Upper lobe of left lung (tissue), 6 donors: ENCODE results near the gene GLI3. TPM values are rescaled to one million over a fixed set of nuclear protein-coding genes. Genes with fewer than 3 reads are reported as not detected.
"Not testable (repeated sequence)": the region's sequence is repeated elsewhere in the genome, so short reads cannot be mapped to it uniquely, and the experiment has no call there.

ENCODE experiments used
- ATAC-seq, 2 donors: fragments of 200-7000 bp; cut with Tn5 transposase; one replicate each; pipeline ENCODE4 v1.9.1; 2022; ENCODE audit warnings: mild to moderate bottlenecking in 2 of 2, moderate library complexity in 2 of 2; ENCODE audit not compliant: low FRiP score in 2 of 2
- DNase-seq, 2 donors: peaks; one replicate each; pipeline ENCODE4 v3.0.0-alpha.2; 2019 to 2020
- H3K27ac ChIP-seq, 4 donors: fragments of 200-600 bp; sonication (generic); one replicate each; pipeline ENCODE4 v1.5.1; 2016 to 2019
- H3K27me3 ChIP-seq, 4 donors: fragments of 200-600 bp; sonication (generic); one replicate each; pipeline ENCODE4 v1.5.1; 2017 to 2019
- H3K36me3 ChIP-seq, 4 donors: fragments of 200-600 bp; sonication (generic); one replicate each; pipeline ENCODE4 v1.5.1; 2016 to 2019
- H3K4me1 ChIP-seq, 4 donors: fragments of 200-600 bp; sonication (generic); one replicate each; pipeline ENCODE4 v1.5.1; 2018 to 2019
- H3K4me3 ChIP-seq, 4 donors: fragments of 200-600 bp; sonication (generic); one replicate each; pipeline ENCODE4 v1.5.1; 2017 to 2019; ENCODE audit warnings: mild to moderate bottlenecking in 2 of 4, moderate library complexity in 1 of 4
- H3K9me3 ChIP-seq, 4 donors: fragments of 200-600 bp; sonication (generic); one replicate each; pipeline ENCODE4 v1.5.1; 2018 to 2019
- EP300 ChIP-seq, 4 donors: sonication (generic); formaldehyde crosslinking; IDR thresholded peaks; one replicate each; pipeline ENCODE4 v1.5.1; 2017; ENCODE audit warnings: antibody characterized with exemption in 4 of 4, control low read depth in 2 of 4
- POLR2A ChIP-seq, 4 donors: fragments of 450-650 bp; IDR thresholded peaks; one replicate each; pipeline ENCODE4 v1.5.1; 2016 to 2017; ENCODE audit warnings: antibody characterized with exemption in 4 of 4, mild to moderate bottlenecking in 2 of 4
- POLR2AphosphoS5 ChIP-seq, 2 donors: sonication (generic); formaldehyde crosslinking; IDR thresholded peaks; one replicate each; pipeline ENCODE4 v1.5.1; 2017; ENCODE audit warnings: antibody characterized with exemption in 2 of 2
- WGBS, 2 donors: methylation state at CpG; one replicate each; pipeline ENCODE4 v1.1.5; 2017 to 2018; 5-methylcytosine and 5-hydroxymethylcytosine counted together
- total RNA-seq, 6 donors: library from RNA; depleted of rRNA in 4 of 6; stranded (reverse); fragments of >200 nt in 4 of 6; gene quantifications; one replicate each; pipeline versions ENCODE4 v1.1.0 to v1.2.1, GENCODE V29; 2016 to 2021
- TF ChIP-seq, protein P1 (sequence below), 6 experiments: fragments of 450-650 bp in 4 of 6; fragments of 200-600 bp in 2 of 6; sonication (generic) in 2 of 6; IDR thresholded peaks; one replicate each; pipeline ENCODE4 v1.5.1; 2016 to 2019; ENCODE audit warnings: antibody characterized with exemption in 6 of 6
- donor health status: DM: no; HTN: no; CAD: no; lungs with moderate emphysema.
- donor health status: DM: no; HTN: yes; CAD: no; lungs with severe emphysema.

The GLI3 gene
- total RNA-seq, 6 donors from 2014 or later, result 5.2 to 19.4 (median 14.9) TPM

DNA sequence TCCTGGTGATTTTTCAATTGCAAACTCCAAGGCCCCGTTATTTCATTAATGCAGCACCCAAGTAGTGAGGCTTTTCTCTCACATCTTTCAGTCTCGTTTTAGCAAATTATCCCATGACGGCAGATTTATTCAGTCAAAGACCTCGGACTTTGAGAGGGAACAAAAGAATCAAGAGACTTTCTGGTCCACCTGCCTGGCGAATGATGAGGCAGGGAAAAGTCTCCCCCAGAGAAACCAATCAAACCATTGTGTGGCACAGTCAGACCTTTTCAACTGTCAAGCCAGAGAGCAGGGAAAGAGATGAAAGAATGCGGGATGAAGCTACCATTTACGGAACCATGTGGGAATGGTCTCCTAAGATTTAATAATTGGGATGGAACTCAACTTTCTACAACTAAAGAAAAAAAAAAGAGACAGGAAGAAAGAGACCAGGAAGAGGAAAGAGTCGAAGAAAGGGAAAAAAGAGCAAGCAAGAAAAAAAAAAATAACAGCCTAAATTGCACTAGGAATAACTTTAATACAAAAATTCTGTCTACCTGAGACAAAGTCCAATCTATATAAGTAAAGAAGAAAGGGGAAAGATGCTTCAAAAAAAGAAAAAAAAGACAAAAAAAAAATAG lies 22.8 kb downstream of the GLI3 start:
- whole genome bisulfite sequencing, 2 donors, result 92 to 93% methylated on average over 8 of the region's 8 CpGs
- ATAC-seq (no peak), DNase-seq (no peak)
- Histone ChIP-seq H3K27me3 (no peaks in the 10 kb centered on the region), H3K9me3 (no peaks in the 10 kb centered on the region), H3K4me3 (no peak overlapping the region), H3K36me3 (no peaks in the 10 kb centered on the region), H3K27ac (no peak overlapping the region), H3K4me1 (no peaks in the 10 kb centered on the region)
- TF ChIP-seq POLR2AphosphoS5 (IDR thresholded peaks at IDR 0.05) (no peak), POLR2A (IDR thresholded peaks at IDR 0.05) (no peak), EP300 (IDR thresholded peaks at IDR 0.05) (no peak)
- TF ChIP-seq, protein P1, sequence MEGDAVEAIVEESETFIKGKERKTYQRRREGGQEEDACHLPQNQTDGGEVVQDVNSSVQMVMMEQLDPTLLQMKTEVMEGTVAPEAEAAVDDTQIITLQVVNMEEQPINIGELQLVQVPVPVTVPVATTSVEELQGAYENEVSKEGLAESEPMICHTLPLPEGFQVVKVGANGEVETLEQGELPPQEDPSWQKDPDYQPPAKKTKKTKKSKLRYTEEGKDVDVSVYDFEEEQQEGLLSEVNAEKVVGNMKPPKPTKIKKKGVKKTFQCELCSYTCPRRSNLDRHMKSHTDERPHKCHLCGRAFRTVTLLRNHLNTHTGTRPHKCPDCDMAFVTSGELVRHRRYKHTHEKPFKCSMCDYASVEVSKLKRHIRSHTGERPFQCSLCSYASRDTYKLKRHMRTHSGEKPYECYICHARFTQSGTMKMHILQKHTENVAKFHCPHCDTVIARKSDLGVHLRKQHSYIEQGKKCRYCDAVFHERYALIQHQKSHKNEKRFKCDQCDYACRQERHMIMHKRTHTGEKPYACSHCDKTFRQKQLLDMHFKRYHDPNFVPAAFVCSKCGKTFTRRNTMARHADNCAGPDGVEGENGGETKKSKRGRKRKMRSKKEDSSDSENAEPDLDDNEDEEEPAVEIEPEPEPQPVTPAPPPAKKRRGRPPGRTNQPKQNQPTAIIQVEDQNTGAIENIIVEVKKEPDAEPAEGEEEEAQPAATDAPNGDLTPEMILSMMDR (IDR thresholded peaks at IDR 0.05), result no peak

DNA sequence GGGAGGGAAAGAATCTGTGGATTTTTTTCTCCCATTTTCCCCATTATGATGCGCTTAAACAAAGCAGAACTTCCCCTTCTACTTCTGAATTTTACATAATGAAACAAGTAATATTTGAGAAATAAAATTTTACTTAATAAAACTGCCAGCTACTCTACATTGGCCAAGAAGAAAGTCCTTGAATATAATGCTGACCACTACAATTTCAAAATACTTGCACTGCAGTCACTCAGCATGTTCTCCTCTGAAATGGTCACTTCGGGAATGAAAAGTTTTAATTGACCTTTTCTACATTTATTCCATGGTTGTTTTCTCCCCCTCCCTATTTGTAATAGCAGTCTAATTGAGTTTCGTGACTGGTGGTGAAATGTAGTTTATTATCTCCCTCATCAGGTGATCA lies 23.9 kb downstream of the GLI3 start:
- H3K27ac ChIP-seq, result no peak overlapping the region
- ATAC-seq (no peak), DNase-seq (no peak)
- TF ChIP-seq POLR2AphosphoS5 (IDR thresholded peaks at IDR 0.05) (no peak), POLR2A (IDR thresholded peaks at IDR 0.05) (no peak)
- H3K4me3 ChIP-seq, result no peak overlapping the region
- H3K27me3 ChIP-seq, result no peaks in the 10 kb centered on the region
- no peaks in the 10 kb centered on the region for H3K4me1 ChIP-seq
- H3K9me3 ChIP-seq, result no peaks in the 10 kb centered on the region
- WGBS, 2 donors, result 91 to 93% methylated on average over 3 of the region's 3 CpGs
- no peaks in the 10 kb centered on the region for H3K36me3 ChIP-seq

DNA sequence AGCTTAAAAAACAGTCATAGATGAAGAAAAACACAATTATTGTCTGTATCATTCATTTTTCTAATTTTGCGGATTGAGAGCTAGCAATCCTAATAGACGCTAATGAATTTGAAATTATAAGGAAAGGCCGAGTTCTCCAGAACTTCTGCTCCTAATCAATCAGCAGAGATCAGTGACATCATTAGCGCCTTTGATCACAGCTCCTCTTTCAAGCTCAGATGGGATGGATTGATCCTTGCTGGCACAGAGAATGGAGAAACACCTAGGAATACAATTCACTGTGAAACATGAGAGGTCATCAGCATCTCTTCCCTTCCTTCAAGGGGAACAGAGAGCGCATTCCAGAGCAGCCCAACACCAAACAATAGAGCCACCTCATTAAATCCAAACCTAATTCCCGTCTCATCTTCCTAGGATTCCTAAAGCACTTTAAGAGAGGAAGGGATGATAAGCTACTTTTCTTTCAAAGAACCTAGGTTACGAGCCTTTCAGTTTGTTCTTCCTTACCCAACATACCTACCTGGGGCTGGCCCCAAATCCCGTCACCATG lies 24.4 kb downstream of the GLI3 start:
- no peak for ATAC-seq
- Histone ChIP-seq H3K4me3 (no peak overlapping the region), H3K9me3 (no peaks in the 10 kb centered on the region), H3K4me1 (no peaks in the 10 kb centered on the region), H3K27me3 (no peaks in the 10 kb centered on the region), H3K27ac (no peak overlapping the region), H3K36me3 (no peaks in the 10 kb centered on the region)
- 93 to 94% methylated on average over 8 of the region's 8 CpGs for WGBS, 2 donors
- no peak for TF ChIP-seq POLR2AphosphoS5 (IDR thresholded peaks at IDR 0.05)
- no peak for DNase-seq

DNA sequence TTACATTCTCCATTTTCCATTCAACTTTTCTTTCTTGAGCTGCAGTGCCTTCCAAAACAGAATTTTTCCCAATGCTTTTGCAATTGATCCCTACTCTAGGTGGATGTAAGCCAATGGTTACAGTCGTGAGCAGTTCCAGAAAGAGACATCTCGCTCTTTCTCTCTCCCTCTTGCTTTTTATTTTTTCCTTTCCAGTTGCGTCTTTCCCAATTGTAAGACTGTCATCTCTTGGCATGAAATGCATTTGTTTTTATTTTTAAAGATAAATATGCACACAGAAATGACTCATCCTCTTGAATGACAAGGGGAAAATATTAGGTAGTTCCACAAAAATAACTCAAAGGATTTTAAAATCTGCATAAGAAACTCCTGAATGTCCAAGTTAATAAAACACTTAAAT lies 25.1 kb downstream of the GLI3 start:
- 76 to 78% methylated on average over 3 of the region's 3 CpGs for WGBS, 2 donors
- no peaks in the 10 kb centered on the region for H3K36me3 ChIP-seq
- H3K27ac ChIP-seq, result no peak overlapping the region
- no peaks in the 10 kb centered on the region for H3K9me3 ChIP-seq
- no peak overlapping the region for H3K4me3 ChIP-seq
- TF ChIP-seq, protein P1 (IDR thresholded peaks at IDR 0.05), result no peak
- TF ChIP-seq POLR2A (IDR thresholded peaks at IDR 0.05) (no peak), POLR2AphosphoS5 (IDR thresholded peaks at IDR 0.05) (no peak), EP300 (IDR thresholded peaks at IDR 0.05) (no peak)
- no peaks in the 10 kb centered on the region for H3K27me3 ChIP-seq
- no peaks in the 10 kb centered on the region for H3K4me1 ChIP-seq
- DNase-seq (no peak), ATAC-seq (no peak)

DNA sequence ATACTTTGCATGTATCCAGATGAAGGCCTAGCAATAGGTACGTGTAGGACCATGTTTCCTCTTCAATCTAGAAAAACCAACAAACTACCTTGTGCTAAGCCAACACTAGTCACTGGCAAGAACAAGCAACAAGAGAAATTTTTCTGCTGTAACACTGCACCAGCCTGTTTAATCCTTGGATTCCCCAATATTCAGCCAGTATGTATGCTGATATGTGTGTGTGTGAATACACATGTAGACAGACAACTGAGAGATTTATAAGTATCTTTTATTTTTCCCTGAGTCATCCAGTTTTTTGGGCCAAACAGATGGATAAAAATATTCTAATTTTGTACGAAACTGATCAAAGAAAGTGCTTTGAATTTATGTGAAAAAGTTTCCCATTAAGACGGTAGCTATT lies 26.2 kb downstream of the GLI3 start:
- Histone ChIP-seq H3K27me3 (no peaks in the 10 kb centered on the region), H3K9me3 (no peaks in the 10 kb centered on the region), H3K4me1 (no peaks in the 10 kb centered on the region), H3K4me3 (no peak overlapping the region), H3K27ac (no peak overlapping the region), H3K36me3 (no peaks in the 10 kb centered on the region)
- WGBS, 2 donors, result 61 to 75% methylated on average over 3 of the region's 3 CpGs
- TF ChIP-seq POLR2AphosphoS5 (IDR thresholded peaks at IDR 0.05), result no peak
- TF ChIP-seq, protein P1 (IDR thresholded peaks at IDR 0.05), result no peak
- TF ChIP-seq POLR2A (IDR thresholded peaks at IDR 0.05), result no peak
- no peak for TF ChIP-seq EP300 (IDR thresholded peaks at IDR 0.05)
- DNase-seq, result no peak
- no peak for ATAC-seq

DNA sequence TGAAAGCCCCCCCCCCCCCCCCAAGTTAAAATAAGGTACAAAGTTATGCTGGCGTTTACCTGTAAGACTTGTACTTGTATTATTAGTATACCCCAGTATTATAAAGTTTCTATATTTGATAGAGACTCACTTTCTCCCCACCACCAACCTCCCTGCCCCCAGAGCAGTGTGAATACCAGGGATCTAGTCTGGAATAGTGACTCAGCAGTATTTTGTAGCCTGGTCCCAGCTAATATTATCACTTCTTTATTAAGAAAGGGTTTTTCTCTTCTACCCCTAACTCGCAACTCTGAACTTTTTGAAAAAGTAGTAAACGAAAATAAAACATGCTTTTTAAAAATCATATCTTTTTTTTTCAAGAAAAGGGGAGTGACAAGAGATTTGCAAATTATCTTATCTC lies 26.7 kb downstream of the GLI3 start:
- TF ChIP-seq, protein P1 (IDR thresholded peaks at IDR 0.05), result no peak
- no peak for TF ChIP-seq EP300 (IDR thresholded peaks at IDR 0.05)
- TF ChIP-seq POLR2AphosphoS5 (IDR thresholded peaks at IDR 0.05), result no peak
- TF ChIP-seq POLR2A (IDR thresholded peaks at IDR 0.05), result no peak
- no peak for ATAC-seq
- Histone ChIP-seq H3K27ac (no peak overlapping the region), H3K27me3 (no peaks in the 10 kb centered on the region), H3K4me3 (no peak overlapping the region), H3K4me1 (no peaks in the 10 kb centered on the region), H3K9me3 (no peaks in the 10 kb centered on the region), H3K36me3 (no peaks in the 10 kb centered on the region)
- DNase-seq, result no peak
- WGBS, 2 donors, result 93% methylated on average over 3 of the region's 3 CpGs

DNA sequence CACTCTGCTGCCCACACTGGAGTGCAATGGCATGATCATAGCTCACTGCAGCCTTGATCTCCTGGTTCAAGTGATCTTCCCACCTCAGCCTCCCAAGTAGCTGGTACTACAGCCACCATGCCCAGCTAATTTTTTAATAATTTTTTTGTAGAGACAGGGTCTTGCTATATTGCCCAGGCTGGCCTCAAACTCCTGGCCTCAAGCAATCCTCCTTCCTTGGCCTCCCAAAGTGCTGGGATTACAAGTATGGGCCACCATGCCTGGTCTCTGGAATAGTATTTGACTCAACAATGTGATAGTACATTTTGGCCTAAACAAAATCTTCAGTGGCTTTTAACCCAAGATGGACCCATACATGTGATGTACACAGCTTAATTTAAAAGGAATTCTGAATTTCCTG lies 27.9 kb downstream of the GLI3 start:
- not testable (repeated sequence) for H3K9me3 ChIP-seq, H3K27me3 ChIP-seq, ATAC-seq, H3K36me3 ChIP-seq, DNase-seq, H3K27ac ChIP-seq, H3K4me3 ChIP-seq, H3K4me1 ChIP-seq
